ENCODE data around the gene SLC6A13.

The SLC6A13 gene

GRCh38 chr12:213527-213932 lies 49.1 kb downstream of the SLC6A13 start:
- no peak for DNase-seq

- no peak for DNase-seq
Measured at GRCh38 chr12:212715-213526, 49.7 kb downstream of the SLC6A13 start.

GRCh38 chr12:212415-212714 lies 50.3 kb downstream of the SLC6A13 start:
- no peak for DNase-seq

GRCh38 chr12:211639-212414 lies 50.8 kb downstream of the SLC6A13 start:
- no peak for DNase-seq

GRCh38 chr12:211142-211465 lies 51.5 kb downstream of the SLC6A13 start:
- DNase-seq: no peak

- no peak for DNase-seq
Measured at GRCh38 chr12:210277-211141, 52.1 kb downstream of the SLC6A13 start.

GRCh38 chr12:209851-210250 lies 52.8 kb downstream of the SLC6A13 start:
- no peak for DNase-seq

- DNase-seq: no peak
Measured at GRCh38 chr12:209246-209645, 53.4 kb downstream of the SLC6A13 start.

- no peak for DNase-seq
Measured at GRCh38 chr12:208813-209212, 53.8 kb downstream of the SLC6A13 start.

GRCh38 chr12:207804-208203 lies 54.8 kb downstream of the SLC6A13 start:
- DNase-seq: no peak

GRCh38 chr12:206746-207440 lies 55.7 kb downstream of the SLC6A13 start:
- no peak for DNase-seq

- no peak for DNase-seq
Measured at GRCh38 chr12:205026-205425, 57.6 kb downstream of the SLC6A13 start.

GRCh38 chr12:204261-204678 lies 58.4 kb downstream of the SLC6A13 start:
- DNase-seq: no peak

GRCh38 chr12:203462-204260 lies 59.0 kb downstream of the SLC6A13 start:
- no peak for DNase-seq

- DNase-seq: no peak
Measured at GRCh38 chr12:203074-203461, 59.6 kb downstream of the SLC6A13 start.

- no peak for DNase-seq
Measured at GRCh38 chr12:202081-202731, 60.4 kb downstream of the SLC6A13 start.

- no peak for DNase-seq
Measured at GRCh38 chr12:201361-201760, 61.3 kb downstream of the SLC6A13 start.

- DNase-seq: no peak
Measured at GRCh38 chr12:198705-199104, 63.9 kb downstream of the SLC6A13 start.

- no peak for DNase-seq
Measured at GRCh38 chr12:197911-198695, 64.5 kb downstream of the SLC6A13 start.

GRCh38 chr12:197347-197746 lies 65.3 kb downstream of the SLC6A13 start:
- no peak for DNase-seq

GRCh38 chr12:196436-196835 lies 66.2 kb downstream of the SLC6A13 start:
- no peak for DNase-seq

Data from NCI-H1436 (cell line).